ENCODE data around the gene GKN2. TPM values are rescaled to one million over a fixed set of nuclear protein-coding genes. Genes with fewer than 3 reads are reported as not detected.
"Not testable (repeated sequence)": the region's sequence is repeated elsewhere in the genome, so short reads cannot be mapped to it uniquely, and the experiment has no call there.

GKN2 gene
- total and polyA plus RNA-seq, 8 donors = 0.07 to 1.6 TPM; not detected in 6

GRCh38 chr2:68968221-68968620, 15.5 kb upstream of the GKN2 start:
- Histone ChIP-seq H3K27ac (no peak overlapping the region), H3K4me1 (no peaks in the 10 kb centered on the region), H3K9me3 (no peaks in the 10 kb centered on the region), H3K27me3 (no peaks in the 10 kb centered on the region), H3K4me3 (no peak overlapping the region), H3K36me3 (no peaks in the 10 kb centered on the region)
- 88 to 89% methylated on average over 1 of the region's 1 CpG for WGBS, 2 donors
- no peak for DNase-seq
- ATAC-seq = no peak
- TF ChIP-seq, protein P1, sequence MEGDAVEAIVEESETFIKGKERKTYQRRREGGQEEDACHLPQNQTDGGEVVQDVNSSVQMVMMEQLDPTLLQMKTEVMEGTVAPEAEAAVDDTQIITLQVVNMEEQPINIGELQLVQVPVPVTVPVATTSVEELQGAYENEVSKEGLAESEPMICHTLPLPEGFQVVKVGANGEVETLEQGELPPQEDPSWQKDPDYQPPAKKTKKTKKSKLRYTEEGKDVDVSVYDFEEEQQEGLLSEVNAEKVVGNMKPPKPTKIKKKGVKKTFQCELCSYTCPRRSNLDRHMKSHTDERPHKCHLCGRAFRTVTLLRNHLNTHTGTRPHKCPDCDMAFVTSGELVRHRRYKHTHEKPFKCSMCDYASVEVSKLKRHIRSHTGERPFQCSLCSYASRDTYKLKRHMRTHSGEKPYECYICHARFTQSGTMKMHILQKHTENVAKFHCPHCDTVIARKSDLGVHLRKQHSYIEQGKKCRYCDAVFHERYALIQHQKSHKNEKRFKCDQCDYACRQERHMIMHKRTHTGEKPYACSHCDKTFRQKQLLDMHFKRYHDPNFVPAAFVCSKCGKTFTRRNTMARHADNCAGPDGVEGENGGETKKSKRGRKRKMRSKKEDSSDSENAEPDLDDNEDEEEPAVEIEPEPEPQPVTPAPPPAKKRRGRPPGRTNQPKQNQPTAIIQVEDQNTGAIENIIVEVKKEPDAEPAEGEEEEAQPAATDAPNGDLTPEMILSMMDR (IDR thresholded peaks at IDR 0.05) = no peak
- intact Hi-C loops (cut with DNase I) = no loop called here
- no peak for FAIRE-seq

DNA sequence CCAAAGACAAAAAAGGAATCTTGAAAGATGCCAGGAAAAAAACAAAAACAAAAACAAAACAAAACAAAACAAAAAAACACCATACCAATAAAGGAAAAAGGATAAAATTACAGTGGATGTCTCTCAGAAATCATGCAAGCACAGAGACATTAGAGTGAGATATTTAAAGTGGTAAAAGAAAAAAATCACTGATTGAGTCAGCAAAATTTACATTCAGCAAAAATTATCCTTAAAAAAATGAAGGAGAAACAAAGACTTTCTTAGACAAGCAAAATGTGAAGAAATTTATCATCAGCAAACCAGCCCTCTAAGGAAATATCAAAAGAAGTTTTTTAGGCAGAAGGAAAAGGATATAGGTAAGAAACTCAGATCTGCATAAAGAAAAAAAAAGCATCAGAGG, 11.6 kb upstream of the GKN2 start:
- intact Hi-C loops (cut with DNase I) = no loop called here
- no peaks in the 10 kb centered on the region for H3K4me1 ChIP-seq
- DNase-seq = no peak
- TF ChIP-seq, protein P1 (IDR thresholded peaks at IDR 0.05) = no peak
- H3K4me3 ChIP-seq = no peak overlapping the region
- no peaks in the 10 kb centered on the region for H3K9me3 ChIP-seq
- H3K36me3 ChIP-seq = no peaks in the 10 kb centered on the region
- no peak for ATAC-seq
- no peak overlapping the region for H3K27ac ChIP-seq
- no peak for FAIRE-seq
- H3K27me3 ChIP-seq = no peaks in the 10 kb centered on the region

DNA sequence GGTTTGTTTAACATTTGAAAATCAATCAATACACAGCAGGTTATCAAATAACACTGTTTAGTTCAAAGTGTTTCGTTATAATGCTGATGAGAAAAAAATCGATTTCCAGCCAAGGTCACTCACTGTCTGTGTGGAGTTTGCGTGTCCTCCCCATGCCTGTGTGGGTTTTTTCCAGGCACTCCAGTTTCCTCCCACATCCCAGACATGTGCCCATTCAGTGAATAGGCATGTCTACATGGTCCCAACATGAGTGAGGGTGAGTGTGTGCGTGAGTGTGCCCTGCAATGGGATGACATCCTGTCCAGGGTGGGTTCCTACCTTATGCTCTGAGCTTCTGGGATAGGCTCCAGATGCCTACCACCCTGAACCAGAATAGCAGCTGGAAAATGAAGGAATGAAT, 8.7 kb upstream of the GKN2 start:
- intact Hi-C loops (cut with DNase I) = no loop called here
- Histone ChIP-seq H3K4me1 (no peaks in the 10 kb centered on the region), H3K9me3 (no peaks in the 10 kb centered on the region), H3K27ac (no peak overlapping the region), H3K27me3 (peaks cover 0 to 2% (median 0%) of the 10 kb centered on the region in 4 donors), H3K4me3 (no peak overlapping the region), H3K36me3 (no peaks in the 10 kb centered on the region)
- ATAC-seq (no peak), FAIRE-seq (no peak), DNase-seq (no peak)
- 36 to 38% methylated on average over 4 of the region's 4 CpGs for WGBS, 2 donors
- TF ChIP-seq, protein P1 (IDR thresholded peaks at IDR 0.05) = no peak

- TF ChIP-seq, protein P1 (IDR thresholded peaks at IDR 0.05) = no peak
- Histone ChIP-seq H3K27me3 (peaks cover 0 to 2% (median 0%) of the 10 kb centered on the region in 4 donors), H3K4me3 (no peak overlapping the region), H3K9me3 (no peaks in the 10 kb centered on the region), H3K27ac (no peak overlapping the region), H3K36me3 (no peaks in the 10 kb centered on the region), H3K4me1 (no peaks in the 10 kb centered on the region)
- ATAC-seq (no peak), DNase-seq (no peak), FAIRE-seq (no peak)
- intact Hi-C loops (cut with DNase I) = no loop called here
- WGBS, 2 donors = 84 to 94% methylated on average over 1 of the region's 1 CpG
Observed at GRCh38 chr2:68959001-68959400, 6.3 kb upstream of the GKN2 start.

DNA sequence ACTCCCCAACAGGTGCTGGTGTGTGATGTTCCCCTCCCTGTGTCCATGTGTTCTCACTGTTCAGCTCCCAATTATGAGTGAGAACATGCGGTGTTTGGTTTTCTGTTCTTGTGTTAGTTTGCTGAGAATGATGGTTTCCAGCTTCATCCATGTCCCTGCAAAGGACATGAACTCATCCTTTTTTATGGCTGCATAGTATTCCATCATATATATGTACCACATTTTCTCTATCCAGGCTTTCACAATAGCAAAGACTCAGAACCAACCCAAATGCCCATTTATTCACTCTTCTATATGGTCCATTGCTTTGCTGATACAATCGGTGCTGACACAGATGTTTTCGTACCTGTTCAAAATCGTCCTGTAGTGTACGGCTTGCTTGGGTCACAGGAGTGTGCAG, 2.7 kb upstream of the GKN2 start:
- FAIRE-seq; H3K9me3 ChIP-seq; ATAC-seq; H3K27me3 ChIP-seq; H3K4me3 ChIP-seq; intact Hi-C loops (cut with DNase I); H3K4me1 ChIP-seq; H3K36me3 ChIP-seq; H3K27ac ChIP-seq; DNase-seq: not testable (repeated sequence)
- 95 to 96% methylated on average over 5 of the region's 5 CpGs for WGBS, 2 donors

DNA sequence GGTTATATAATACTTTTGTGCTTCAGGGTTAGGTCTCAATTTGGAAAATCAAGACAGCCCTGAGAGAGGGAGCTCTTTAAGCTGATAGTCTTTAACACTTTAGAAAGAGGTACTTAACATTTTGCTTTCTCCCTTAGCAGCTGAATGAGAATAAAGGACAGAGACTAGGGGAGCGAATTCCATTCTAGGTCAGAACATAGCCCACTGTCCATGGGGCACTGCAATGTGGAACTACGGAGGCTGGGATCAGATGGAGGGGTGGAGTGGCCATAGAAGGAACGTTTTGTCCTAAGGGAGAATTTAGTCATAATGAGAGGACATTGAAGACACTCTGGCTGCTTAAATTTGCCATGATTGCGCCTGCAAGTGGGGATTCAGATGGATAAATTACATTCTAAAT, 794 bp downstream of the GKN2 start:
- Histone ChIP-seq H3K4me1 (no peaks in the 10 kb centered on the region), H3K36me3 (no peaks in the 10 kb centered on the region), H3K4me3 (no peak overlapping the region), H3K9me3 (no peaks in the 10 kb centered on the region), H3K27me3 (no peaks in the 10 kb centered on the region), H3K27ac (no peak overlapping the region)
- no peak for ATAC-seq
- FAIRE-seq = no peak
- TF ChIP-seq, protein P1 (IDR thresholded peaks at IDR 0.05) = no peak
- 63 to 74% methylated on average over 4 of the region's 4 CpGs for WGBS, 2 donors
- no peak for DNase-seq
- intact Hi-C loops (cut with DNase I) = no loop called here
